ENCODE measurements around the gene ADGRB3. TPM values are rescaled to one million over a fixed set of nuclear protein-coding genes. Genes with fewer than 3 reads are reported as not detected.
"Not testable (repeated sequence)": the region's sequence is repeated elsewhere in the genome, so short reads cannot be mapped to it uniquely, and the experiment has no call there.

Gene ADGRB3
- total and polyA plus RNA-seq, 7 donors, result 0.10 to 0.39 (median 0.21) TPM; not detected in 1

DNA sequence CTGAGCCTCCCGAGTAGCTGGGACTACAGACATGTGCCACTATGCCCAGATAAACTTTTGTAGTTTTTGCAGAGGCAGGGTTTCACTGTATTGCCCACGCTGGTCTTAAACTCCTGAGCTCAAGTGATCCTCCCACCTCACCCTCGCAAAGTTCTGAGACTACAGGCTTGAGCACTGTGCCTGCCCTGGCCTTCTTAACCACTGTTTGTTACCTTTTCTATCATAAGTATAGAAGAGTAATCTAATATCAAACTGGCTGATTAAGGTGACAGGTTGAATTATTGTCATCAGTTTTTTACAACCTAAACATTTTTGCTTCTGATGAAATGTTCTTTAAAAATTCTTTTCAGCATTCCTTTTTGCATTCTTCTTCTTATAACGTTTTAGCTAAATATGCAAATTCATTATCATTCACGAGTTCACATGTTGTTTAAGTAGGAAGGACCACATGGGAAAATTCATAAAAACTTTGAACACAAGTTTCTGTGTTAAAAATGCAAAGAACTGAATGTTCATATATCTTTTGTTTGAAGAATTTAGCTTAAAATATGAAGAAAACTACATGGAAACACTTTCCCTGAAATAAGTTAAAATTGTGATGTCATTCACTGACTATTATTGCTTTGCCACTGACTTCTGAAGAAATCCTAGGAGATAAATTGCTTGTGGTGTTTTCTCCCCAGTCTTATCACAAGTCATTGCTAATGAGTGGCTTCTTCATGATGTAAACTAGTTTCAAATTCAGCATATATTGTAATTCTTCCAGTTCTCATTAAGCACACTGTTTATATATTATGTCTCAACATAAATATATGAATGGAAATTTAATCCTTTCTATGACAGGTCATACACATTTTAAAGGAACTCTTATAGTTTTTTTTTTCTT lies 106.7 kb downstream of the ADGRB3 start:
- H3K27ac ChIP-seq, result no peak overlapping the region
- 74 to 77% (median 76%) methylated on average over 5 of the region's 5 CpGs for WGBS, 3 donors

DNA sequence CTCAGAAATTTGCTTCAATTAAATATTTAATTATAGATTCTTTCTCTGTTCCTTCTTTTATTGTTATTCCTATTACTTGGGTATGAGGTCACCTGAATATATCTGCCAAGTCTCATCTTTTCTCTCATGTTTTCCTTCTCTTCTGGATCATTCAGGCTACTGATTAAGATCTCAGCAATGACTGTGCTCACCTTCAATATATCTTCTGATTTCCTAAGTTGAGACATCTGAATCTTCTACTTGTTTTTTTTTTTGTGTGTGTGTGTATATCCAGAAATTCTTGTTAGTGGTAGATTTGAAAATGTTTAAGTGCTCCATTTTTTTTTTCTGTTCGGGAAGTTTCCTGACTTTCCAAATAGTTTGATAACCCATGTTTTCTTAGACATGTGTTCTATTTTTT lies 108.0 kb downstream of the ADGRB3 start:
- Histone ChIP-seq H3K27me3 (ENCODE audit: insufficient read depth in 3 of 3, low read length in 2 of 3) (no peaks in the 10 kb centered on the region), H3K36me3 (ENCODE audit: insufficient read depth in 1 of 2, low read depth in 1 of 2) (no peaks in the 10 kb centered on the region), H3K4me3 (no peak overlapping the region), H3K4me1 (no peaks in the 10 kb centered on the region), H3K27ac (no peak overlapping the region), H3K9me3 (no peaks in the 10 kb centered on the region)
- intact Hi-C loops (cut with DNase I), result no loop called here
- TF ChIP-seq, protein P1, sequence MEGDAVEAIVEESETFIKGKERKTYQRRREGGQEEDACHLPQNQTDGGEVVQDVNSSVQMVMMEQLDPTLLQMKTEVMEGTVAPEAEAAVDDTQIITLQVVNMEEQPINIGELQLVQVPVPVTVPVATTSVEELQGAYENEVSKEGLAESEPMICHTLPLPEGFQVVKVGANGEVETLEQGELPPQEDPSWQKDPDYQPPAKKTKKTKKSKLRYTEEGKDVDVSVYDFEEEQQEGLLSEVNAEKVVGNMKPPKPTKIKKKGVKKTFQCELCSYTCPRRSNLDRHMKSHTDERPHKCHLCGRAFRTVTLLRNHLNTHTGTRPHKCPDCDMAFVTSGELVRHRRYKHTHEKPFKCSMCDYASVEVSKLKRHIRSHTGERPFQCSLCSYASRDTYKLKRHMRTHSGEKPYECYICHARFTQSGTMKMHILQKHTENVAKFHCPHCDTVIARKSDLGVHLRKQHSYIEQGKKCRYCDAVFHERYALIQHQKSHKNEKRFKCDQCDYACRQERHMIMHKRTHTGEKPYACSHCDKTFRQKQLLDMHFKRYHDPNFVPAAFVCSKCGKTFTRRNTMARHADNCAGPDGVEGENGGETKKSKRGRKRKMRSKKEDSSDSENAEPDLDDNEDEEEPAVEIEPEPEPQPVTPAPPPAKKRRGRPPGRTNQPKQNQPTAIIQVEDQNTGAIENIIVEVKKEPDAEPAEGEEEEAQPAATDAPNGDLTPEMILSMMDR (IDR thresholded peaks at IDR 0.05), result no peak
- WGBS, 3 donors, result 76 to 87% (median 80%) methylated on average over 1 of the region's 1 CpG
- no peak for DNase-seq
- ATAC-seq, result no peak

More for the DNA sequence above, 106.7 kb downstream of the ADGRB3 start:
- Histone ChIP-seq H3K36me3 (ENCODE audit: insufficient read depth in 1 of 2, low read depth in 1 of 2) (no peaks in the 10 kb centered on the region), H3K9me3 (no peaks in the 10 kb centered on the region), H3K27me3 (ENCODE audit: insufficient read depth in 3 of 3, low read length in 2 of 3) (no peaks in the 10 kb centered on the region), H3K4me3 (no peak overlapping the region), H3K4me1 (no peaks in the 10 kb centered on the region)
- TF ChIP-seq, protein P1 (IDR thresholded peaks at IDR 0.05), result no peak
- intact Hi-C loops (cut with DNase I), result no loop called here
- ATAC-seq (no peak), DNase-seq (no peak)

DNA sequence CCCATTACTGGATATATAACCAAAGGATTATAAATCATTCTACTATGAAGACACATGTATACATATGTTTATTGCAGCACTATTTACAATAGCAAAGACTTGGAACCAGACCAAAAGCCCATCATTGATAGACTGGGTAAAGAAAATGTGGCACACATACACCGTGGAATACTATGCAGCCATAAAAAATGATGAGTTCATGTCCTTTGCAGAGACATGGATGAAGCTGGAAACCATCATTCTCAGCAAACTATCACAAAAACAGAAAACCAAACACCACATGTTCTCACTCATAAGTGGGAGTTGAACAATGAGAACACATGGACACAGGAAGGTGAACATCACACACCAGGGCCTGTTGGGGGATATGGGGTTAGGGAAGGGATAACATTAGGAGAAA lies 109.3 kb downstream of the ADGRB3 start:
- H3K27me3 ChIP-seq (ENCODE audit: insufficient read depth in 3 of 3, low read length in 2 of 3); intact Hi-C loops (cut with DNase I): not testable (repeated sequence)

DNA sequence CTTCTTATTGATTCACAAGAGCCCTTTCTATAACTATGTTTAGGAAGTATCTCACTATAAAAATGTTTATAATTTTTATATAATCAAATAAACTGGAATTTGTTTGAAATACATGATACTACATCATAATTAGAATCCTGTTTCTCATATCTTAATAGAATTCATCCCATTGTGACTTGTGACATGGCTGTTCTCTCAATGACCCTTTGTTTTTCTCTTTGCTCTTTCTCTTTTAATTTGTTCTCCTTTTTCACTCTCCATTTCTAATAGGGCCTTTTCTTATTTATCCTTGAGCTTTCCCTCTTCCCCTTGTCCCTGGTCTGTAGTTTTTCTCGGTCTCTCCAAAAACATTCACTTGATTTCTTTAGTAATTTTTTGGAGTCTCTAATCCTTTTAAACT lies 111.3 kb downstream of the ADGRB3 start:
- intact Hi-C loops (cut with DNase I), result no loop called here
- no peak for DNase-seq
- Histone ChIP-seq H3K9me3 (no peaks in the 10 kb centered on the region), H3K27ac (no peak overlapping the region), H3K36me3 (ENCODE audit: insufficient read depth in 1 of 2, low read depth in 1 of 2) (no peaks in the 10 kb centered on the region), H3K4me3 (no peak overlapping the region), H3K4me1 (no peaks in the 10 kb centered on the region), H3K27me3 (ENCODE audit: insufficient read depth in 3 of 3, low read length in 2 of 3) (no peaks in the 10 kb centered on the region)
- TF ChIP-seq, protein P1 (IDR thresholded peaks at IDR 0.05), result no peak
- ATAC-seq, result no peak
- WGBS, 3 donors, result 88 to 95% (median 92%) methylated on average over 1 of the region's 1 CpG

More for the DNA sequence above, 109.3 kb downstream of the ADGRB3 start:
- H3K4me3 ChIP-seq; ATAC-seq; DNase-seq; H3K36me3 ChIP-seq (ENCODE audit: insufficient read depth in 1 of 2, low read depth in 1 of 2); H3K27ac ChIP-seq; H3K9me3 ChIP-seq; H3K4me1 ChIP-seq: not testable (repeated sequence)
- WGBS, 3 donors, result 80 to 97% (median 83%) methylated on average over 1 of the region's 1 CpG

DNA sequence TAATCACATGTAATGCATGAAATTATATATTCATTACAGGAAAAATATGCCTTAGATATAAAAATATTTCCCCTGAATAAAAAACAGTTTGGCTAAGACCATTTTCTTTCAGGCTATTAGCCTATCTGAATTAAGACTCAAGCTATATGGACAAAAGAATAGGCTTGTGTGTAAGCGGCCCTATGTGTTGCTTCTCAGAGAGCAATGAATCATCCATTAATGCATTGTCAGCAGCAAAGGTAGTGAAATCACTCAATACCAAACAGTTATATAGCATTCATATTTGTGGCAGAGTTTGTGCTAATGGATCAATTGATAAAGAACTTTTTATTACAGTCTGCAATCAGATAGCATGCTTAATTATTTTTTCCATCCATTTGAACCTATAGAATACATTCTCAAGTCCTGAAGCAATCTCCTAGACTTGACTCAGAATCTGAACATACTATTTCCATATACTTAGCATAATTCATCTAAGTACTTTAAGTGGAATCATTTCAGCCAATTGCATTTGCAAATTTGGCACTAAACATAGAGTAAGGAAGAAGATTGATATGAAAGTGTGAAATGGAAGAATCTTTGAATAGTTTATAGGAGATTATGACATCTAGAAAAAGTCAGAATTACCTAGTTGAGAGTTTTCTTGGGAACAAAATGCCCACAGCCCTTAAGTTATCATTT lies 112.2 kb downstream of the ADGRB3 start:
- ATAC-seq (no peak), DNase-seq (no peak)
- Histone ChIP-seq H3K36me3 (ENCODE audit: insufficient read depth in 1 of 2, low read depth in 1 of 2) (no peaks in the 10 kb centered on the region), H3K9me3 (no peaks in the 10 kb centered on the region), H3K4me1 (no peaks in the 10 kb centered on the region), H3K4me3 (no peak overlapping the region), H3K27me3 (ENCODE audit: insufficient read depth in 3 of 3, low read length in 2 of 3) (no peaks in the 10 kb centered on the region), H3K27ac (no peak overlapping the region)
- intact Hi-C loops (cut with DNase I), result no loop called here
- 85 to 92% (median 85%) methylated on average over 1 of the region's 1 CpG for WGBS, 3 donors
- TF ChIP-seq, protein P1 (IDR thresholded peaks at IDR 0.05), result no peak

DNA sequence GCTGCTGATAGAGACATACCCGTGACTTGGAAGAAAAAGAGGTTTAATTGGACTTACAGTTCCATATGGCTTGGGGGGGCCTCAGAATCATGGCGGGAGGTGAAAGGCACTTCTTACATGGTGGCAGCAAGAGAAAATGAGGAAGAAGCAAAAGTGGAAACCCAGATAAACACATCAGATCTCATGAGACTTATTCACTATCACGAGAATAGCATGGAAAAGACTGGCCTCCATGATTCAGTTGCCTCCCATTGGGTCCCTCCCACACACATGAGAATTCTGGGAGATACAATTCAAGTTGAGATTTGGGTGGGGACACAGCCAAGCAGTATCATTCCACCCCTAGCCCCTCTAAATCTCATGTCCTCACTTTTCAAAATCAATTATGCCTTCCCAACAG lies 112.8 kb downstream of the ADGRB3 start:
- intact Hi-C loops (cut with DNase I); H3K27me3 ChIP-seq (ENCODE audit: insufficient read depth in 3 of 3, low read length in 2 of 3); H3K27ac ChIP-seq; DNase-seq; H3K9me3 ChIP-seq; H3K4me3 ChIP-seq; H3K4me1 ChIP-seq; ATAC-seq; H3K36me3 ChIP-seq (ENCODE audit: insufficient read depth in 1 of 2, low read depth in 1 of 2): not testable (repeated sequence)
- WGBS, 3 donors, result 90 to 98% (median 97%) methylated on average over 3 of the region's 3 CpGs

All from psoas muscle (tissue), 8 donors.